ENCODE data around the gene PNMA1.

Gene PNMA1

DNA sequence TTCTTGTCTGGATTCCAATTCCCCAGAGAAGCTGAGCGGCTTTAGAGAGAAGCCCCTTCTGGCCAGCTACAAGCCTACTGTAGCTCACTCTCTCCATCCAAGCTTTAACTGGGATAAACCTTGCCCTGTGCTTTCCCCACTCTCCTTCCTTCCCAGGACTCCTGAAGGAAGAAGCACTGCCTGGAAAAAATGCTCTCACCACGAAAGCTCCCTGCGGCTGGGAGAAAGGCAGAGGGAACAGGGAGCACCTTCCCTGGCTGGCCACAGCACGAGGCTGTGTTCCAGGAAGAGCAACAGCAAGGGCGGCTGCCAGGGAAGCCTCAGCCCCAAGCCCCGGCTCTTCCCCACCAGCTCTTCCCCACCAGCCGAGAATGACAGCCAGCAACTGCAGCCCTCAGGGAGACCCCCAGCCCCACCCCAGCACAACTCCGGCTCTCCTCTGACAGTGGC, 40.8 kb upstream of the PNMA1 start:
- TF ChIP-seq GATA3 (IDR thresholded peaks at IDR 0.05; ENCODE audit: low read depth, low read length): no peak
- no peak for TF ChIP-seq GATA2 (IDR thresholded peaks at IDR 0.05; ENCODE audit: low read depth, low read length)

DNA sequence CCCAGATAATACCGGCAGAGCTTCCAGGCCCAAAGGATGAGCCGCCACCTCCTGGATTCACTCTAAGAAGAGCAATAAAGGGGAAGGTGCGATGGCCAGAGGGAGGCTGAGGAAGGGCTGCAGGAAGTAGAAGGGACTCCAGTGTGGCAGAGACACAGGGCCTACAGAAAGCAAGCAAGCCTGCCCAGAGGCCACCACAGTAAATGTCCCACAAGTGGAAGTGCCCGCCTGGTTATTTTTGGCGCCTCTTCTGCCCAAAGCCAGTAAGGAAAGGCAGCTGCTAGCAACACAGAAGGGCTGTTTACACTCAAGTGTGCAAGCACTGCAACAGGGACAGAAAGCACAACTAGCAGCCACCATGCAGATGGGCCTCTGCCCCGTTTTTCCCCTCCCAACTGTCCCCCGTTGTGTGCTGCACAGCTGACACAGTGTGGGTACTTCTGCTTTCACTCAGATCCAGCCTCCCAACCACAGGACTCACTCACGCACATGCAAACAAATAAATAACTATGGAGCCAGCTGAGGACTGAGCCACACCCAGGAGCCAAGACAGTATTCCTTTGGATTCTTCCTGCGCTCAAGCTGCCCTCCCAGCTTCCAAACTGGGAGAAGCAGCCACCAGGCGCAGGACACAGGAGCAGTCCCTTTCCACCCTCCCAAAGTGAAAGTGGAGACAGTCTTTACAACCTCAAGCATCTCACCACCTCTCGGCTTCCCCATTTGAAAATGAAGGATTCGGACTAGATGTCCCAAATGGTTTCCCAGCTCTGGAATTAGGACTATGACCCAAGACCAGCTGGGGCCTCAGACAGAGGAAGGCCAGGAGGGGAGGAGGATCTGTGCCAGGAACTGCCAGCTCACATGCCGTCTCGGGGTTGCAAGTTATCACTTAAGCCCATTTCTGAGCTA, 40.0 kb upstream of the PNMA1 start:
- no peak for TF ChIP-seq GATA2 (IDR thresholded peaks at IDR 0.05; ENCODE audit: low read depth, low read length)
- TF ChIP-seq GATA3 (IDR thresholded peaks at IDR 0.05; ENCODE audit: low read depth, low read length): no peak

DNA sequence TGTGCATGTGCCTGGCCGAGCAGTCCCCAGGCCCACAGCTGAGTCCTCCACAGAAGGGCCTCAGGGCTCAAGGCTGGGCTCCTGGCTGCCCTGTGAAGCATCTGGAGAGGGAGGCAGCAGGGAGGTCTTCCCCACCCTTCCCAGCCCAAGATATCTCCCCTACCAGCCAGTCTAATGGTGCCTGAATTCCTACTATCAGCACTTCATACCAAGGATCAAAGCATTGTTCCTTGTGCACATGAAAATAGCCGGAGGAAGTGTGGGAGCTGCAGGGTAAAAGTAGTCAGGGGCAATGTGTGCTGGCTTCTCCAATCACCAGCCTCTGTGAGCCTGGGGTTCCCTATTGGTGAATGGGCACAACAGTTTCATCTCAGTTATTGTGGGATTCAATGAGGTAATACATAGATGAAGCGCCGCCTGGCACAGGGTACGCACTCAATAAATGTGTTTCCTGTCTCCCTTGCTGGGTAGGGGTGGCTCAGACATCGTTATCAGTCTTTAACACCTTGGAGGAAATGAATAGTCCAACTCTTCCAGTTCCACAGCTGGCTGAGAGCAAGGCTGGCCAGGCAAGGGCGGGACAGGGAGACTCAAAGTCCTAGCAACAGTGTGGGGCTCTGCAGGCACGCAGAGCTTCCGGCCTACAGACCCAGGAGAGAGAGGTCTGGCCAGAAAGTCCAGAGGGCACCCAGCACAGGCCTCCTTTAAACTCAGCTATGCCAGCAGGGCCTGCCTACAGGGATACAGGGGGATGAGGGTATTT, 39.1 kb upstream of the PNMA1 start:
- TF ChIP-seq GATA3 (IDR thresholded peaks at IDR 0.05; ENCODE audit: low read depth, low read length) (no peak), GATA2 (IDR thresholded peaks at IDR 0.05; ENCODE audit: low read depth, low read length) (no peak)

DNA sequence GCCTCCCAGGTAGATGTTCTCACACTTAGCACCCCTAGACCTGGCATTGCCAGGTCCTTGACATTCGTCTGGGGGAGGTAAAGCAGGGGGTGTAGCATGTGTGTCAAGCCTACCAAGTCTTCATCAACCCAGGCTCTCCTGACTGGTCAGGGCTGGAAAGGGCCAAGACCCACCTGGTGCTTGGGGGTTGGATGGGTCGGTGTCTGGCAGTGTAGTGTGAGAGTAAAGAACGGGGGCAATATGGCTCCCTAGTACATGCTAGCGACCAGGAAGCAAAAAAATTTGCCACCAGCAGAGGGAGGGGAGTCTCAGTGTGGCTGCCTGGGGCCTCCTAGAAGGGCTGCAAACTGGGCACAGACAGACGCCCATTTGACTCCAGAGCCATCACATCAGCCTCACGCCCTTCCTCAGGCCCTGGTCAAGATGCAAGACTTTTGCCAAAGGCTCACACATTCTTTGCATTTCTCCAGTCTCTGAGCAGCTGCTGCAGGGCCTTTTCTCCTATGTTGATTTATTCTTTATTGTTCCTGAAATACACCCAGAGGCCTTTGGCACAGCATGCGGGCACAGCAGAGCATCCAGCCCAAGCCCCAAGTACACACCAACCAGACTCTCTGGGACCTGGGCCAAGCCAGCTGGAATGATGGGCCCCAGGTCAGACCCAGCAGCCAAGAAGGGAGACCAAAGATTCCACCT, 38.3 kb upstream of the PNMA1 start:
- TF ChIP-seq GATA3 (IDR thresholded peaks at IDR 0.05; ENCODE audit: low read depth, low read length) (no peak), GATA2 (IDR thresholded peaks at IDR 0.05; ENCODE audit: low read depth, low read length) (no peak)

DNA sequence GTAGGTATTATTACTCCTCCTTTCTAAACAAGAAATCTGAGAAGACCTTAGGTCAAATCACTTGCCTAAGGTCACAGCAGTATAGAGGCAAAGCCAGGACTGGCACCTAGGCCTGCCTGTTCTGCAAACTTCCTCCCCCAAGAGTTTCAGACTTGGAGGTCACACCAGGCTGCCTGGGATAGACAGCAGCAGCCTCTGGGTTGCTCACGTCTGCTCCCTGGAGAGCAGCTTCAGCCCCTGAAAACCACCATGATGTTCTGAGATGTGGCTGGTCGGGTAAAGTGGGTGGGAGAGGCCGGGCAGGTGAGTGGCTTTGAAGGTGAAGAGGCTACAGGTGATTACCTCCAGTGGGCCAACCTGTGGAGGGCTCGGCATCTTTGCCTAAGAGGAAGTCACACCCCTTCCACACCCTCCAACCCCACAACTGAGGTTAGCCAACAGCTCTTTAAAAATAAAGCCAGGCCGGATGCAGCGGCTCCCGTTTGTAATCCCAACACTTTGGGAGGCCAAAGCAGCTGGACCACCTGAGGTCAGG, 37.0 kb upstream of the PNMA1 start:
- TF ChIP-seq GATA2 (IDR thresholded peaks at IDR 0.05; ENCODE audit: low read depth, low read length): no peak

DNA sequence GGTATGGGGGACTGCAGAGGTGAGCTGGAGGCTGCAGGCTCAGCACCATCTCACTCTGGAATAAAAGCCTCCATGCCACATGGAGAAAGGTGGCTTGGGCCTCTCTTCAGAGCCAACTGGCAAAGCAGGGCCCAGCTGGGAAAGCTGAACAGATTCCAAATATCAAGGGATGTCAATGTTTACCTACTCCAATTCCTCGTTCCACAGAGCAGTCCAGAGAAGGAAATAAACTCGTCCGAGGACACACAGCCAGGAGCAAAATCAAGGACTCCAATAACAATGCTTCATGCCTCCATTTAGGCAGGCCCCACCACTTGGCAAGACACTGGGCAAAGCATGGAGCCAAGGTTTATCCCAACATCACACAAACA, 36.3 kb upstream of the PNMA1 start:
- no peak for TF ChIP-seq GATA2 (IDR thresholded peaks at IDR 0.05; ENCODE audit: low read depth, low read length)
- TF ChIP-seq GATA3 (IDR thresholded peaks at IDR 0.05; ENCODE audit: low read depth, low read length): no peak

DNA sequence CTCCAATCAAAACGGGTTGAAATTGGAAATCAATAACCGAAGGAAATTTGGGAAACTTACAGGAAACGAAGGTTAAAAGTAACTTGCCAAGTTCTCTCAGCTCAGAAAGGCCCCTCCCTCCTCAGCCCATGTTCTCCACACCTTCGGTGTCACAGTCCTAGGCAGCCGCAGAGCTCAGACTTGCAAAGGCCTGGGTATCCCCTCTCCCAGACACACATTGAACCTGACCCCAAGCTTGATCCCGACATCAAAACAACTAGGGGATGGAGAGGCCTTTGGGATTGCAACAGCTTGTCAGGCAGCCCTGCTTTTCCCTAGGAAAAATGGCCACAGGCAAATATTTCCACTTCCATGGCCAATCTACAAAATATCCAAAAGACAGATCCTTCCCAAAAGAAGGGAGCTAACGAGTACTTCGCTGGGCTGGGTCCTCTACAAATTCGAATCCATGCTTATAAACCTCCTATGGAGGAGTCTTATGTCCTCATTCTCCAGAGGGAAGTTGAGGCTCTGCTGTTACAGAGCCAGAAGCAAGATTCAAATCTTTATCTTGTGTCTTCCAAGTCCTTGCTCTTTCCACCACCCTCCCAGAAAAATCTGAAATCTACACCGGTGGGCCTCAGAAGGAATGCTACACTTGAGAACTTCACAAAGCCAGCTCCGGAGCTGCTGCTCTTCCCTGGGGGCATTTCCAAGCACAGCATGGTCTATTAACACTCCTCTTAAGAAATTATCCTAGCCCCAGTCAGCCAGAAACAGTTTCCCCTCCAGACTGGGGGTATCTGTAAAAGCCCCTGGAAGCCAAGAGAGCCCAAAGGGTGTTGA, 35.7 kb upstream of the PNMA1 start:
- TF ChIP-seq GATA3 (IDR thresholded peaks at IDR 0.05; ENCODE audit: low read depth, low read length) (no peak), GATA2 (IDR thresholded peaks at IDR 0.05; ENCODE audit: low read depth, low read length) (no peak)

DNA sequence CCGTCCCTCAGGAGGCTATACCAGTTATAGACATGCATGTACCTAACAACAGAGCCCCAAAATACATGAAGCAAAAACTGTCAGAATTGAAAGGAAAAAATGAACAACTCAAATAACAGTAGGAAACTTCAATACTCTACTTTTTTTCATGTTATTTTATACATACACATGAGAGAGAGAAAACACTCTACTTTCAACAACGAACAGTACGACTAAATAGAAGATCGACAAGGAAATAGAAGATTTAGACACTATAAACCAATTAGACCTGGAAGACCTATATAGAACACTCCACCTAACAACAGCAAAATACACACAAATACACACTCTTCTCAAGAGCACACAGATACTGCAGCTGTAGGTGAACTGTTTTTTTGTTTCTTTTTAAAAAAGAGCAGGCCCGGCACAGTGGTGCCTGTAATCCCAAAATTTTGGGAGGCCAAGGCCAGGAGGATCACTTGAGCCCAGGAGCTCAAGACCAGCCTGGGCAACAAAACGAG, 34.7 kb upstream of the PNMA1 start:
- TF ChIP-seq GATA2 (IDR thresholded peaks at IDR 0.05; ENCODE audit: low read depth, low read length) (no peak), GATA3 (IDR thresholded peaks at IDR 0.05; ENCODE audit: low read depth, low read length) (no peak)

DNA sequence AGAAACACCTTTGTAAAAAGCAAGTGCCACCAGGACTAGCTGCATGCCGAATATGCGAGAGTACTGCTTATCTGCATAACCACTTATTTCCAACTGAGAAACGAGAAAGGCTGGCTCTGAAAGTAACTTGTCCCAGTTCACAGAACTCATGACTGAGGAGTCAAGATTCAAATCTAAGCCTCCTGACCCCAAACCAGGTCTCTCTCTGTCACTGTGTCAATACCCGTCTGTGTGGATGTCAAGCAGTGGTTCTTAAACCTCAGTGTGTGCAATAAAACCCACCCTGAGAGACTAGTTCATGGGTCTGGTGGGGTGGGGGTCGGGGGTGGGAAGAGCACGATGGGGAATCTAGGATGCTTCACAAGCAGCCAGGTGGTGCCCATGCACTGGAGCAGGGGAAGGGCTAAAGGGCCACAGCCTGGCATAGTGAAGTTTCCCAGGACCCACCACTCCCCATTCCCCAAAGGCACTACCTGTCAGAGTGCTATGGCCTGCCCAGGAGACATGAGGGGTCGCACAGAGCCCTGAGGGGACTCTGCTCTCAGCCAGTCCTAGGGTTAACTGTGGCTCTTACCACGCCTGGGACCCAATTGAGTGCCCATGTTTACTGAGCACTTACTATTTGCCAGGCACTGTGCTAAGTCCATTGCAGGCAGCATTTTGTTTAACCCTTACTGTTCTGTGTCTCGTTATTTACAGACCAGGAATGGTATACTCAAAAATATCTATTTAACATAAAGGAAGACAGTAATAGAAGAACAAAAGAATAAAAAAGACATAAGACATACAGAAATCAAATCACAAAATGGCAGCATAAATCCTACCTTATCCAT, 33.4 kb upstream of the PNMA1 start:
- TF ChIP-seq GATA2 (IDR thresholded peaks at IDR 0.05; ENCODE audit: low read depth, low read length) (no peak), GATA3 (IDR thresholded peaks at IDR 0.05; ENCODE audit: low read depth, low read length) (no peak)

DNA sequence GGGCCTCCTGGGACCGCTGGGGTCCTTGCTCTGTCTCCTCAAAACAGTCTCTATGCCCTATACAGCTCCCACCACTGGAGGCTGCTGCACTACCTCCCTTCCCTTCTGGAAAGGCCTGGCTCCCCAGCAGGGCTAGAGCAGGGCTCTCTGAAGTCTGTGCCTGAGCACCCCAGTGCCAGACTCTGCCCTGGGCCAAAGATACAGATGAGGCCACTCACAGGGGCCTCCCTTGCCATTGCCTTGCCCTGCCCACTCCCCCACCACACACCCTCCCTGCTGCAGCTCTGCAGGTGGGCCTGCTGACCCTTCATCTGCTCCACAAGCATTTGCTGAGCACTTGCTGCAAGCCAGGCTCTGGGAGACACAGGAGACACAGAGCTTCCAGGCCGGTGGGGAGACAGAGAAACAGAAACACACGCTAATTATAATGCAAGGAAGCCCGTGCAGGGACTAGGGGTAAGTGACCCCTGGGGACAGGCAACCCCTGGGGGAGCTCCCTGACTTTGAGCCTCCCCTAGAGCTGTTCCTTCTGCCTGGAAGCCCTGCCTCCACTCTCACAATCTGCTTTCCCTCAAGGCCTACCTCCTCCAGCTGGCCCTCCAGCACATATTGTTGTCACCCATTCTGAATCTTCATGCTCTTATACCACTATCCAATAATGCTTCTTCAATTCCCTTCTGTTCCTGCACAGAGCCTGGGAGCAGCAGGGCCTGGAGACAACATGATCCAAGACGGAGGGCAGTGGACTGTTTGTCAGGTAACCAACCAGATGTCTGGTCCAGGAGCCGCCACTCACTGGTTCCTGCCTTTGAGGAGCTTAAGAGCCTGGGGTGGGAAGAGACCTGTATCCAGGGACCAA, 32.6 kb upstream of the PNMA1 start:
- TF ChIP-seq GATA2 (IDR thresholded peaks at IDR 0.05; ENCODE audit: low read depth, low read length) (no peak), GATA3 (IDR thresholded peaks at IDR 0.05; ENCODE audit: low read depth, low read length) (no peak)
